IPS-18a (cell line): ENCODE results near the gene KHSRP.
A peak's percentile ranks its signal among the peaks of the same experiment; 100 is the strongest.

Source experiments
- H3K27ac ChIP-seq: one replicate; pipeline ENCODE4 v1.5.1; 2013; ENCODE audit warnings: low read length
- H3K27me3 ChIP-seq: one replicate; pipeline ENCODE4 v1.6.1; 2013; ENCODE audit warnings: mild to moderate bottlenecking, low read length; ENCODE audit not compliant: control insufficient read depth, insufficient read depth
- H3K36me3 ChIP-seq: one replicate; pipeline ENCODE4 v1.6.1; 2013; ENCODE audit warnings: low read depth, low read length; ENCODE audit not compliant: control insufficient read depth
- H3K4me1 ChIP-seq: one replicate; pipeline ENCODE4 v1.6.1; 2013; ENCODE audit warnings: low read depth, low read length; ENCODE audit not compliant: control insufficient read depth
- H3K4me3 ChIP-seq: one replicate; pipeline ENCODE4 v1.5.1; 2013; ENCODE audit warnings: low read length
- H3K9ac ChIP-seq: one replicate; pipeline ENCODE4 v1.6.1; 2013; ENCODE audit warnings: mild to moderate bottlenecking, low read length, moderate library complexity
- H3K9me3 ChIP-seq: one replicate; pipeline ENCODE4 v1.6.1; 2013; ENCODE audit warnings: low read depth, low read length; ENCODE audit not compliant: control insufficient read depth

The KHSRP gene, protein sequence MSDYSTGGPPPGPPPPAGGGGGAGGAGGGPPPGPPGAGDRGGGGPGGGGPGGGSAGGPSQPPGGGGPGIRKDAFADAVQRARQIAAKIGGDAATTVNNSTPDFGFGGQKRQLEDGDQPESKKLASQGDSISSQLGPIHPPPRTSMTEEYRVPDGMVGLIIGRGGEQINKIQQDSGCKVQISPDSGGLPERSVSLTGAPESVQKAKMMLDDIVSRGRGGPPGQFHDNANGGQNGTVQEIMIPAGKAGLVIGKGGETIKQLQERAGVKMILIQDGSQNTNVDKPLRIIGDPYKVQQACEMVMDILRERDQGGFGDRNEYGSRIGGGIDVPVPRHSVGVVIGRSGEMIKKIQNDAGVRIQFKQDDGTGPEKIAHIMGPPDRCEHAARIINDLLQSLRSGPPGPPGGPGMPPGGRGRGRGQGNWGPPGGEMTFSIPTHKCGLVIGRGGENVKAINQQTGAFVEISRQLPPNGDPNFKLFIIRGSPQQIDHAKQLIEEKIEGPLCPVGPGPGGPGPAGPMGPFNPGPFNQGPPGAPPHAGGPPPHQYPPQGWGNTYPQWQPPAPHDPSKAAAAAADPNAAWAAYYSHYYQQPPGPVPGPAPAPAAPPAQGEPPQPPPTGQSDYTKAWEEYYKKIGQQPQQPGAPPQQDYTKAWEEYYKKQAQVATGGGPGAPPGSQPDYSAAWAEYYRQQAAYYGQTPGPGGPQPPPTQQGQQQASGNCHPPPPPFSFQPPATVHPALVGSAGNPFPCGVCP

DNA sequence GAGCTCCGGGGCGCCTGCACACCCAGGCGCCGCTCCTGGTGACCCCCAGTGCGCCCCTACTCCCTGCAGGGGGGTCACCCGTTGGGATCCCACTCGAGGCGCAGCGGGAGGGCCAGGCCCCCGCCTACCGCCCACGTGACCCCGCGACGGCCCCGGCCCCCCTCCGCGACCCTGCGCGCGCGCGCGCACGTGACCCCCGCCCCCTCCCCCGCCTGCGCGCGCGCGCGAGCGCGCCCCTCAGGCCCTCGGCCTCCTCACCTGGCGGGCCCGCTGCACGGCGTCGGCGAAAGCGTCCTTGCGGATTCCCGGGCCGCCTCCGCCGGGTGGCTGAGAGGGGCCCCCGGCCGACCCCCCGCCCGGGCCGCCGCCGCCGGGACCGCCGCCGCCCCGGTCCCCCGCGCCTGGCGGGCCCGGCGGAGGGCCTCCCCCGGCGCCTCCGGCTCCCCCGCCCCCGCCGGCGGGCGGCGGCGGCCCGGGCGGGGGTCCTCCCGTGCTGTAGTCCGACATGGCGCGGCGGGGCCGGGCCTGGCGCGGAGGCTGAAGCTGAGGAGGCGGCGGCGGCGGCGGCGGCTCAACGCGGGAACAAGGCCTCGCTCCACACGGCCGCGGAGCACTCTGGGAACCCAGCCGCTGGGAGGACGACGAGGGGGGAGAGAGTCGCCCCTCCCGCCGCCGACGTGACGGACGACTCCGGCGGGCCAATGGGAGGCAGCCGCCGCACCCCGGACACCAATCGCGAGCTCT lies at the start of gene KHSRP:
KHSRP (minus strand) TSS at position 617 of the 744 bp plus-strand sequence; CDS start at position 507, 110 bp downstream.
- Histone ChIP-seq H3K27me3 (no peaks in the 10 kb centered on the region), H3K36me3 (peaks cover 30% of the 10 kb centered on the region), H3K27ac (no peak within 1 kb of the TSS), H3K9ac (peak within 1 kb of the TSS; percentile 70), H3K9me3 (no peaks in the 10 kb centered on the region), H3K4me3 (peak within 1 kb of the TSS; percentile 73), H3K4me1 (no peaks in the 10 kb centered on the region)

DNA sequence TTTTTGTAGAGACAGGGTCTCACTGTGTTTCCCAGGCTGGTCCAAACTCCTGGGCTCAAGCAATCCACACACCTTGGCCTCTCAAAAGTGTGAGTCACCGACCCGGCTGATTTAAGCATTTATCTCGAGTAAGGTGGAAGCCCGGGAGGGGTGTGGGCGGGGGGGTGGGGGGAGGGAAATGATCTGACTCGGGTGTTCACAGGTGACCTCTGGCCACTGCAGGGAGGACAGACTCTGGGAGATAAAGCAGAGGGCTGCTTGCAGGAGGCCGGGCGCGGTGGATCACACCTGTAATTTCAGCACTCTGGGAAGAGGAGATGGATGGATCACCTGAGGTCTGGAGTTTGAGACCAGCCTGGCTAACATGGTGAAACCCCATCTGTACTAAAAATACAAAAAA lies 49.0 kb upstream of the KHSRP start:
- Histone ChIP-seq H3K4me1 (peaks cover 3% of the 10 kb centered on the region), H3K9ac (no peak overlapping the region), H3K36me3 (no peaks in the 10 kb centered on the region), H3K9me3 (no peaks in the 10 kb centered on the region), H3K4me3 (no peak overlapping the region), H3K27me3 (peaks cover 21% of the 10 kb centered on the region), H3K27ac (no peak overlapping the region)

DNA sequence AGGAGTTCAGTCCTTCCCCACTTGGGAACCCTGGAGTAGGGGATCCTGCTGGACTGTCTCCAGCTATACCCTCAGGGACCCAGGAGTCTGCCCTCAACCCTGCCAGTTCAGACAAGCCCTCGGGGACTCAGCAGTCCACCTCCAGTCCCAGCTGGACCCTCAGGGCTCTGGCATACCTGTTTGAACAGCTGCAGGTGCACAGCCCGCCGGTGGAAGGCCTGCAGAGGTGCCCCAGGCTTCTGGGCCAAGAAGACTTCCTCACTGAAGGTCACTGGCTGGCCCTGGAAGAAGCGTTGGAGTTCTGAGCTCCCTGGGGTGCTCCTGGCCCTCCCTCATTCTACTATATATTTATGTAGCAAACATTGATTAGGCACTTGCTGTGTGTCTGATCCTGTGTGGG lies 48.1 kb upstream of the KHSRP start:
- Histone ChIP-seq H3K9me3 (no peaks in the 10 kb centered on the region), H3K36me3 (no peaks in the 10 kb centered on the region), H3K27ac (no peak overlapping the region), H3K4me3 (no peak overlapping the region), H3K4me1 (peaks cover 3% of the 10 kb centered on the region), H3K27me3 (peaks cover 21% of the 10 kb centered on the region), H3K9ac (no peak overlapping the region)

DNA sequence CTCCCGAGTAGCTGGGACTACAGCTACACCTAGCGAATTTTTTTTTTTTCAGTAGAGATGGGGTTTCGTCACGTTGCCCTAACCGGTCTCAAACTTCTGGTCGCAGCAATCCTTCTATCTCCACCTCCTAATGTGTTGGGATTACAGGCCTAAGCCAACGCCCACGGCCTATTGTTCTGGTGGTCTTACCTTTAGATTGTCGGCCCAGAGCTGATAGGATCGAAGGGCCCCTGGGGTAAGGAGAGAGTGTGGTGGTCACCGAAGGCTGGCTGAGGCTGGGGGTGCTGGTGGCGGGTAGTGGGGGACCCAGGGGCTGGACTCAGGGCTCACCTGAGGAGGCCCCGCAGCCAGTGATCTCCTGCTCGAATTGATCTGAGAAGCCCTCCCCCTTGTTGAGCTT lies 46.5 kb upstream of the KHSRP start:
- Histone ChIP-seq H3K36me3 (no peaks in the 10 kb centered on the region), H3K4me1 (peaks cover 3% of the 10 kb centered on the region), H3K27me3 (peaks cover 21% of the 10 kb centered on the region), H3K9me3 (no peaks in the 10 kb centered on the region), H3K27ac (no peak overlapping the region), H3K4me3 (no peak overlapping the region), H3K9ac (no peak overlapping the region)

DNA sequence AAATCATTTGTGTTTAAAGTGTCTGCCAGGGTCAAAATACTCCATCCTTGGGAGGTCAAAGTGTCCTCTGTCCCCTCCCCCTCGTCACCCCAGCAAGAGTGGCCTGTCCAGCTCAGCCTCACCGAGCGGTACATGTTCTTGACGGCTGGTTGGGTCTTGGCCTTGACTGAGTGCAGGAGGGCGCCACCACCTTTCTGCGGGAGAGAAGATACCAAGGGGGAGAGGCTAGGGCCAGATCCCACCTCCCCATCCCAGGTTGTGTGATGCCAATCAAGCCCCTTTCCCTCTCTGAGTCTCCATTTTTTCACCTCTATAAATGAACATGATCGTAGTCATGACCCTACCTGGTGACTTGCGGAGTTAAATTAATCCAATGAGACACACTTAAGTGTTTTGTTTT lies 45.6 kb upstream of the KHSRP start:
- H3K36me3 ChIP-seq = no peaks in the 10 kb centered on the region
- peaks cover 18% of the 10 kb centered on the region for H3K27me3 ChIP-seq
- H3K27ac ChIP-seq = no peak overlapping the region
- H3K4me3 ChIP-seq = no peak overlapping the region
- H3K4me1 ChIP-seq = peaks cover 3% of the 10 kb centered on the region
- no peak overlapping the region for H3K9ac ChIP-seq
- no peaks in the 10 kb centered on the region for H3K9me3 ChIP-seq

DNA sequence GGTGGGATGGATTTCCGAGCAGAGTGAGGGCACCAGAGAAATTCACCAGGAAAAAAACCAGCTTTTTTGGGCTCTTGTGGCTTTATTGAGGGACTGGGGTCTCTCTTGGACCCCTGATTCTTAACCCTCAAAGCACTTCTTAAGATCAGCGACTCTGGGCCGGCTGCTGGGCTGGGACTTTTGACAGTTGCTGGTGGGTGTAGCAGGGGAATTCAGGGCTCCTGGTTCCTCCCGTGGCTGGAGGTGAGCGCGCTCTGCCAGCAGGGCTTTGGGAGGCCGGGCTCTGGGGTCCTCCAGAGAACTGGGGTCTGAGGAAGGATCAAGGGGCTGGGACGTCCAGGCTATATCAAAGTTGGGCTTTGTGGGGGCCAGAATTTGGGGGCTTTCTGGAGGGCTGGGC lies 42.8 kb upstream of the KHSRP start:
- H3K27ac ChIP-seq = no peak overlapping the region

DNA sequence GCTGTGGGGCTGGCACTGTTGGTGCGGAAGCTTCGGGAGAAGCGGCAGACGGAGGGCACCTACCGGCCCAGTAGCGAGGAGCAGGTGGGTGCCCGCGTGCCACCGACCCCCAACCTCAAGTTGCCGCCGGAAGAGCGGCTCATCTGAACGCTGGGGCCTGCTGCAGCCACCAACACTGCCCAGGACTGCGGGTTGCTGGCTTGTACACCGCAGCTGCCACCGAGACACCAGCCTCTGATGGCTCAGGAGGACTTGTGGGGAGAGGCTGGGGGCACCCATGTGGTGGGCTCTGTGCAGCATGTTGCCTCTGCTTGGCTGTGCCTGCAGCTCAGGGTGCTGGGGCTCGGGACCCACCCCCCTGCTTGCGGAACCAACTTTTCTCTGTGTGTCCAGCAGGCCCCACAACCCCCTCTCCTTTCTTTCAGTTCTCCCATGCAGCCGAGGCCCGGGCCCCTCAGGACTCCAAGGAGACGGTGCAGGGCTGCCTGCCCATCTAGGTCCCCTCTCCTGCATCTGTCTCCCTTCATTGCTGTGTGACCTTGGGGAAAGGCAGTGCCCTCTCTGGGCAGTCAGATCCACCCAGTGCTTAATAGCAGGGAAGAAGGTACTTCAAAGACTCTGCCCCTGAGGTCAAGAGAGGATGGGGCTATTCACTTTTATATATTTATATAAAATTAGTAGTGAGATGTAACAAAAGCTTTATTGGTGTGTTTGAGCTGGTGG lies 42.1 kb upstream of the KHSRP start:
- Histone ChIP-seq H3K4me1 (peaks cover 3% of the 10 kb centered on the region), H3K27ac (no peak overlapping the region), H3K27me3 (peaks cover 24% of the 10 kb centered on the region), H3K9ac (no peak overlapping the region), H3K9me3 (no peaks in the 10 kb centered on the region), H3K4me3 (no peak overlapping the region), H3K36me3 (no peaks in the 10 kb centered on the region)

More for the DNA sequence above, 42.8 kb upstream of the KHSRP start:
- peaks cover 19% of the 10 kb centered on the region for H3K27me3 ChIP-seq
- H3K36me3 ChIP-seq = no peaks in the 10 kb centered on the region
- H3K4me1 ChIP-seq = peaks cover 3% of the 10 kb centered on the region
- H3K9ac ChIP-seq = no peak overlapping the region
- H3K4me3 ChIP-seq = no peak overlapping the region
- H3K9me3 ChIP-seq = no peaks in the 10 kb centered on the region

DNA sequence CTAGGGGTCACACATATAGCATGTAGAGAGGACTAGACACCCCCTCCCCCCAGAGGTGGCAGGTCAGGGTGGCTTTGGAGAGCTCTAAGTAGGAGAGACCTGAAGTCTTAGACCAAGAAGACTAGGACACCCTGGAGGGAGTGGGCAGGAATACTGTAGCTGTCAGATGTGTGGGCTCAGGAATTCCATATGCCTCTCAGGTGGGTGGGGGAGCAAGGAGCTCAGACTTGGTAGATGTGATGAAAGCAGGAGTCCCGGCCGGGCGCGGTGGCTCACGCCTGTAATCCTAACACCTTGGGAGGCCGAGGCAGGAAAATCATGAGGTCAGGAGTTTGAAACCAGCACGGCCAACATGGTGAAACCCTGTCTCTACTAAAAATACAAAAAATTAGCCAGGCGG lies 41.1 kb upstream of the KHSRP start:
- H3K9me3 ChIP-seq = no peaks in the 10 kb centered on the region
- no peaks in the 10 kb centered on the region for H3K4me1 ChIP-seq

DNA sequence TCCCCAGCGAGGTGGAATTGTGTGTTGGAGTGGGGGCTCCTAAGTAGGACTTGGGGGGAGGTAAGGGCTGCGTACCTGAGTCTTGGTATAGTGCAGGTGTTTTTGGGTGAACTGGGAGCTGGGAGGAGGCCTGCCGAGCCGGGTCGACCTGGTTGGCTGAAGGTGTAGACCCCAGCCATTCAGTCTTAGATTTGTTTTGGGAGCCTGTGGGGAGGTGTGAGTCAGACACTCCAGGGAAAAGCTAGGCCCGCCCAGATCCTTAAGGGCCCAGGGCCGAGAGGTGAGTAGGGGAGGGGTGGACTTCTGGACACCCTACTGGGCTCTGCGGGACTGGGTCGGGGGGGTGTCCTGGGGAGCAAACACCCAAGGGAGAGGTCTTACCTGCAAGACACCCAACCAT lies 40.4 kb upstream of the KHSRP start:
- no peaks in the 10 kb centered on the region for H3K9me3 ChIP-seq
- peak overlapping the region; percentile 36 for H3K9ac ChIP-seq
- no peak overlapping the region for H3K27ac ChIP-seq
- peaks cover 24% of the 10 kb centered on the region for H3K27me3 ChIP-seq
- H3K36me3 ChIP-seq = no peaks in the 10 kb centered on the region
- H3K4me1 ChIP-seq = no peaks in the 10 kb centered on the region
- H3K4me3 ChIP-seq = peak overlapping the region; percentile 76

More for the DNA sequence above, 41.1 kb upstream of the KHSRP start:
- Histone ChIP-seq H3K4me3 (no peak overlapping the region), H3K27me3 (peaks cover 24% of the 10 kb centered on the region), H3K9ac (no peak overlapping the region), H3K36me3 (no peaks in the 10 kb centered on the region), H3K27ac (no peak overlapping the region)

DNA sequence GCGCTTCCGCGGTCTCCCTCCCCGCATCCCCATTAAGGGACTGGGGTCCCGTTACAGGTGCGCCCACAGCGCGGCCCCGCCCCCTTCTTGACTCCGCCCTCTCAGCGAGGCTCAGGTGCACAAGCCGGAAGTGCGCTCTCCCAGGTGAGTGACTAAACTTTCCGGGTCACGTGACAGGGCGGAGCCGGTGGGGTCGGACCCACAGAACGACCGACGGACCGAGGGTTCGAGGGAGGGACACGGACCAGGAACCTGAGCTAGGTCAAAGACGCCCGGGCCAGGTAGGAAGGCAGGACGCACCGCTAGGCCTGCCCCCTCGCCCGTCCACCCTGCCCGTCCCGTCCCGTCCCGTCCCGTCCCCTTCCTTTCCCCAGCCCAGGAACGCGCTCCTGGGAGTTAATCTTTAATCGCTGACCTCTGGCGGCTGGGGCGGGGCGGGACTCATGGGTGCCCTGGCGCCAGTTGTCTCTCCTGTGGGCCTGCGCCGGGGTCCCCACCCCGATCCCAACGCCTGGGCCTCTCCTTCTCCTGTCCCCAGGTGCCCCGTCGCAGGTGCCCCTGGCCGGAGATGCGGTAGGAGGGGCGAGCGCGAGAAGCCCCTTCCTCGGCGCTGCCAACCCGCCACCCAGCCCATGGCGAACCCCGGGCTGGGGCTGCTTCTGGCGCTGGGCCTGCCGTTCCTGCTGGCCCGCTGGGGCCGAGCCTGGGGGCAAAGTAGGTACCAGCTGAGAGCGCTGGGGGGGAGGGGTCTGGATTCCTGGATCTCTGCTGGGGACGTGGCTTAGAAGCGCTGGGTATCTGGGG lies 39.7 kb upstream of the KHSRP start, which contains the start of gene CRB3:
CRB3 (plus strand) TSS at position 202 of the 804 bp plus-strand sequence; CDS start at position 633, 431 bp downstream.
- H3K27me3 ChIP-seq = peaks cover 24% of the 10 kb centered on the region
- peak within 1 kb of the TSS; percentile 36 for H3K9ac ChIP-seq
- H3K9me3 ChIP-seq = no peaks in the 10 kb centered on the region
- peak within 1 kb of the TSS; percentile 76 for H3K4me3 ChIP-seq
- H3K27ac ChIP-seq = no peak within 1 kb of the TSS
- H3K4me1 ChIP-seq = no peaks in the 10 kb centered on the region
- H3K36me3 ChIP-seq = no peaks in the 10 kb centered on the region
